Upper lobe of left lung (tissue), 4 donors: ENCODE data around the gene RIN1.

ENCODE experiments used
- EP300 ChIP-seq, 4 donors: sonication (generic); formaldehyde crosslinking; IDR thresholded peaks; one replicate each; pipeline ENCODE4 v1.5.1; 2017; ENCODE audit warnings: antibody characterized with exemption in 4 of 4, control low read depth in 2 of 4
- POLR2A ChIP-seq, 4 donors: fragments of 450-650 bp; IDR thresholded peaks; one replicate each; pipeline ENCODE4 v1.5.1; 2016 to 2017; ENCODE audit warnings: antibody characterized with exemption in 4 of 4, mild to moderate bottlenecking in 2 of 4
- POLR2AphosphoS5 ChIP-seq, 2 donors: sonication (generic); formaldehyde crosslinking; IDR thresholded peaks; one replicate each; pipeline ENCODE4 v1.5.1; 2017; ENCODE audit warnings: antibody characterized with exemption in 2 of 2
- TF ChIP-seq, protein P1 (sequence below), 6 experiments: fragments of 450-650 bp in 4 of 6; fragments of 200-600 bp in 2 of 6; sonication (generic) in 2 of 6; IDR thresholded peaks; one replicate each; pipeline ENCODE4 v1.5.1; 2016 to 2019; ENCODE audit warnings: antibody characterized with exemption in 6 of 6

DNA sequence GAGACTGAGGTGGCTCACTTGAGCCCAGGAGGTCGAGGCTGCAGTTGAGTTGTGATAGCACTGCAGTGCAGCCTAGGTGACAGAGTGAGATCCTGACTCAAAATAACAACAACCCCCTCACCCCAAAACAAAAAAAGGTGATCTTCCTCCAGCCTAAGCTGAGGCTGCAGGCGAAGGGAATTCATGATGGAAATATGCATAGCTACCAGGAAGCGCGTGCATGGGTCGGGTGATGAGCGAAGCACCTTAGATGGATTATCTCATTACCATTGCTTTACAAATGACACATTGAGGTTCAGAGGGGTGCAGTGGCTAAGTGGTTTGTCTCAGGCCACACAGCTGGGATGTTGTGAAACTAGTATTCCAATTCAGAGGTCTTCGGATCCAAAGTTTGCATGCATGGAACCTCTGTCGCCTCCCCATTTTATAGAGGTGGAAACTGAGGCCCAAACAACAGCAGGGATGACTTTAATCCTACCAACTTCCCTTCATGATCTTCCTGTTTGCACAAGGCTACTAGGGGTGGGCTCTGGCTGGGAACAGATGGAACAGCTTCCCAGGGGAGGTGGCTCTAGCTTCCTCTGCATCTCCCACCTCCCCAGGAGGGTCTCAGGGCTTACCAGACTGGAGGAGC is 30.7 kb upstream of the RIN1 start:
- TF ChIP-seq, protein P1, sequence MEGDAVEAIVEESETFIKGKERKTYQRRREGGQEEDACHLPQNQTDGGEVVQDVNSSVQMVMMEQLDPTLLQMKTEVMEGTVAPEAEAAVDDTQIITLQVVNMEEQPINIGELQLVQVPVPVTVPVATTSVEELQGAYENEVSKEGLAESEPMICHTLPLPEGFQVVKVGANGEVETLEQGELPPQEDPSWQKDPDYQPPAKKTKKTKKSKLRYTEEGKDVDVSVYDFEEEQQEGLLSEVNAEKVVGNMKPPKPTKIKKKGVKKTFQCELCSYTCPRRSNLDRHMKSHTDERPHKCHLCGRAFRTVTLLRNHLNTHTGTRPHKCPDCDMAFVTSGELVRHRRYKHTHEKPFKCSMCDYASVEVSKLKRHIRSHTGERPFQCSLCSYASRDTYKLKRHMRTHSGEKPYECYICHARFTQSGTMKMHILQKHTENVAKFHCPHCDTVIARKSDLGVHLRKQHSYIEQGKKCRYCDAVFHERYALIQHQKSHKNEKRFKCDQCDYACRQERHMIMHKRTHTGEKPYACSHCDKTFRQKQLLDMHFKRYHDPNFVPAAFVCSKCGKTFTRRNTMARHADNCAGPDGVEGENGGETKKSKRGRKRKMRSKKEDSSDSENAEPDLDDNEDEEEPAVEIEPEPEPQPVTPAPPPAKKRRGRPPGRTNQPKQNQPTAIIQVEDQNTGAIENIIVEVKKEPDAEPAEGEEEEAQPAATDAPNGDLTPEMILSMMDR (IDR thresholded peaks at IDR 0.05): no peak
- TF ChIP-seq EP300 (IDR thresholded peaks at IDR 0.05) (no peak), POLR2AphosphoS5 (IDR thresholded peaks at IDR 0.05) (no peak), POLR2A (IDR thresholded peaks at IDR 0.05) (no peak)
